ENCODE data around the gene NFATC1.

The NFATC1 gene

DNA sequence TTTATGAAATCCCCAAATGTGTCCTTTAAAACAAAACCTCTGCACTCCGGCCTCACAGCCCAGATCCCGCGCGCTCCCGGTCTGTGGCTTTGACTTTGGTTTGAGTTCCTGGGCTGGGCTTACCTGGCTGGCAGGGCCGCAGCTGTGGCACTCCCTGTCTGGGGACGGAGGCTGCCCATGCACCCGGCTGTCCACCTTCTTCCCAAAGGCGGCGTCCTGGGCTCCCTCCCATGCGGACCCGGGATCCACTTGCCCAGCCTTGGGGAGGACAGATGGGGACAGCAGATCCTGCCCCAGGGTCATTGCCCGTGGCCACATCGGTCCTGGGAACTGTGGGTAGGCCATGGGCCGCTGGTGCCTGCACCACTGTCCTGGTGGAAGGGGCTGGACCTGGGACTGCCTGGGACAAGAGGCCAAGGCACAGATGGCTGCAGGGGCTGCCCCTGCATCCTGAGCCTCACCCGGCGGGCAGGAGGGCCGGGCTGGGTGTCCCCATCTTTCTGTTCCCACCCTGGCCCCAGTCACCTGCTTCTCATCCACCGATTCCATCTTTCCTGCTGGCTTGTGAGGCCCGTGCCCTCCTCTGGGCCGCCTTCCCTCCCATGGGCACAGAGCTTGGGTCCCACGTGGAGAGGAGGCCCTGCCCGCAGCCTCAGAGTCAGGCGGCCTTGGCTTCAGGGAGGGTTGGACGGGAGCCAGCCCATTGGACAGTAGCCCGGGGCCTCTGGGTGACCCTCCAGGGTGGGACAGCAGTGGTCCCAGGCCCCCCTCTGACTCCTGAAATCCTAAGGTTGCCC, 27.7 kb downstream of the NFATC1 start:
- ATAC-seq, result no peak

GRCh38 chr18:79424008-79424565, 28.4 kb downstream of the NFATC1 start:
- DNase-seq (no peak), ATAC-seq (no peak)

More for the DNA sequence above, 27.7 kb downstream of the NFATC1 start:
- no peak for DNase-seq

DNA sequence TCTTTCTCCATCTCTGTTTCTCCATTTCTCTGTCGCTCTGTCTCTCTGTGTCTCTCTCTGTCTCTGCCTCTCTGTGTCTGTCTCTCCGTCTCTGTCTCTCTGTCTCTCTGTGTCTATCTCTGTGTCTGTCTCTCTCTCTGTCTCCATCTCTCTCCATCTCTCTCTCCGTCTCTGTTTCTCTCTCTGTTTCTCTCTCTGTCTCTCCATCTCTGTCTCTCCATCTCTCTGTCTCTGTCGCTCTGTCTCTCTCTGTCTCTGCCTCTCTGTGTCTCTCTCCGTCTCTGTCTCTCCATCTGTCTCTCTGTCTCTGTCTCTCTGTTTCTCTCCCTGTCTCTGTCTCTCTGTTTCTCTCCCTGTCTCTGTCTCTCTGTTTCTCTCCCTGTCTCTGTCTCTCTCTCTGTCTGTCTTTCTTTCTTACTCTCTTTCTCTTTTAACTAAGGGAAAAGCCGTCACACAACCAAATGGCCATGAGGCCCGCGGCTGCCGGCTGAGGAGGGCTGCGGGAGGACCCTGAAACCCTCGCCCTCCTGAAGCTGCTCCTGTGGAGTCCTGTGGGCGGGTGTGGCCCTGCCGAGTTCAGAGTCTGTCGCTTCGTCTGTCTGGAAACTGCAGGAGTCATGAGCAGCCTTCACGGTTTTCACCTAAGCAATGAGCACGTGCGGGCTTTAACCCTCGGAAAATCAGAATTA, 29.3 kb downstream of the NFATC1 start:
- no peak for ATAC-seq
- no peak for DNase-seq

DNA sequence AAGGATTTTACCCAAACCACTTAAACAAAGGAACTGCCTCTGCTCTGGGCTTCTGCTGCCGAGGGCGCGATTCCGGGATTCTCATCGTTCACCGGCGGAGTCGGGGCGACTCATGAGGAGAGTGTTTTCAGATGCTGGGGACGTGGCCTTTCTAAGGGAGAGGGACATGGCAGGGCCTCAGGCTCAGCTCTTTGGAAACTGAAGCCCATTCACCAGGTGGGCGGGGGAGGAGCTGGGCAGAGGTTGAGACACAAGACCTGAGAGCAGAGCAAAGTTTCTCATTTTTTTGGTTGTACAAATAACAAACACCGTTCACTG, 29.8 kb downstream of the NFATC1 start:
- ATAC-seq (no peak), DNase-seq (no peak)

DNA sequence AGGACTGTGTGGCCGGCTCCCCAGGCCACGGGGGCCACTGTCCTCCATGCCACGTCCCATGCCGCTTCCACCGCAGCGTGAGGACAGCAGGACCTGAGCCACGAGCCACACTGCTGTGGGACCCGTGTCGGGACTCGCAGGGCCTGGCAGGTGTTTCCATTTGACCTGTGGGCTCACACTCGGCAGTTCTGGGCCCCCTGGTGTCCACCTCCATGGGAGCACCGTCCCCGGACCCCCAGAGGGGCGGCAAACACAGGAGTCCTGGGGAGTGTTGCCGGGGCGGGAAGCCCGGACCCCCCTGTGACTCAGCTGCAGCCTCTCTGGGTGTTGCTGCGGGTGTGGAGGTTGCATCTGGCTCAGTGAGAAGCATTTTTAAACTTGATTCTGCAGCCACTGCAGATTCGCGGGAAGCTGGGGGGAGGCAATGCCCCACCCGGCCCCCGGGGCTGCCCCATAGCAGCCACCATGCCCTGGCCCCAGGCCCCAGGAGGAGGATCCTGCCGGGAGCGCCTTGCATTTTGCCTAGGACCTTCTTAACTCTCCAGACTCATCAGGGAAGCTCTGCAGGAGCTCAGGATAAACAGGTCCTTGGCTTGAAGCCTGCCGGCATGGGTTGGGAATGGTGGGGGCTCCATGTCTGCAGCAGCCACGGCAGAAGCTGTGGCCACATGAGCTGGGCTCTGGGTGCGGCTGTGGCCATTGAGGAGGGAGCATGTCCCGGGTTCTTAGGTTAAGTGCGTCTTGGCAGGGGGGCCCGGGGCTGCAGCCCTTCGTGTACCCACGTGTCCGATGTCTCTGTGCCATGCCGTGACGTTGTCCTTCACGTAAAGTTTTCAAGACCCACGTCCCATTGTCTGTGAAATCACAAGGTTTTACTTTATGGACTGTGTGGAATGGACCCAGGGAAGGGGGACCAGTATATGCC, 30.9 kb downstream of the NFATC1 start:
- DNase-seq (no peak), ATAC-seq (no peak)

- ATAC-seq (no peak), DNase-seq (no peak)
Measured at GRCh38 chr18:79427368-79428225, 31.9 kb downstream of the NFATC1 start.

DNA sequence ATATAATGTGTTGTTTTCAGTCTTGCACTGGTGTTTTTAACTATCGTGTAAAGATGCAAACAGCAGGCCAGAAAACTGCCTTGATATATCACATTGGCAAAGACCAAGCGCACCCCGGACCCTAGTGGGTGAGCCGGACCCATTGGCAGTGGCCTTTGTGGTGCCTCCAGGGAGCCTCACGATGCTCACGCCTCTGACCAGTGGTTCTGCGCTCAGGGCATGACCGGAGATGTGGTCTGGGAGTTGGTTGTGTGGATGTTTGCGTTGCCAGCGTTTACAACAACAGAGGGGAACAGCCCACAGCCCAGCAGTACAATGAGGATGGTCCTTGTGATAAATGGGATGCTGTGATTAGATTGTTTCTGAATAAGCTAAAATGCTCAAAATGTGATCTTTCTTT, 32.6 kb downstream of the NFATC1 start:
- DNase-seq (no peak), ATAC-seq (no peak)

DNA sequence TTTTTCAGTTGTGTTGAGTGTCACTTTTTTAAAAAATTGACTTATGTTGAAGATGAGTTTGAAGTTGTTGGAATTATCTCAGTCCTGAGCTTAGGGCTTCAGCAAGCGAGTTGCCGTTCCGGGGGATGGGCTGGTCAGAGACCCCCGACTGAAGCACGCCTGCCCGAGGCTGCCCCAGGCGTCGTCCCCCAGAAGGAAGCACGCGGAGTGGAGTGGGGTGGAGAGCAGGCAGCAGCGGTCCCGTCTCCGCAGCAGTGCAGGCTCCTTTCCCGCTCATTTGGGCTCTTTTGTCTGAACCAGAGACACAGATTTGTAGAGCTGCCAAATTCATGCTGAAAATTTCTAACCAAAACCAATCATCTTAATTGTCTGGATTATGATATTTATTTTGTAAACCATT, 33.7 kb downstream of the NFATC1 start:
- DNase-seq, result no peak

GRCh38 chr18:79429785-79430281, 34.1 kb downstream of the NFATC1 start:
- no peak for ATAC-seq
- no peak for DNase-seq

More for the DNA sequence above, 33.7 kb downstream of the NFATC1 start:
- ATAC-seq, result no peak

DNA sequence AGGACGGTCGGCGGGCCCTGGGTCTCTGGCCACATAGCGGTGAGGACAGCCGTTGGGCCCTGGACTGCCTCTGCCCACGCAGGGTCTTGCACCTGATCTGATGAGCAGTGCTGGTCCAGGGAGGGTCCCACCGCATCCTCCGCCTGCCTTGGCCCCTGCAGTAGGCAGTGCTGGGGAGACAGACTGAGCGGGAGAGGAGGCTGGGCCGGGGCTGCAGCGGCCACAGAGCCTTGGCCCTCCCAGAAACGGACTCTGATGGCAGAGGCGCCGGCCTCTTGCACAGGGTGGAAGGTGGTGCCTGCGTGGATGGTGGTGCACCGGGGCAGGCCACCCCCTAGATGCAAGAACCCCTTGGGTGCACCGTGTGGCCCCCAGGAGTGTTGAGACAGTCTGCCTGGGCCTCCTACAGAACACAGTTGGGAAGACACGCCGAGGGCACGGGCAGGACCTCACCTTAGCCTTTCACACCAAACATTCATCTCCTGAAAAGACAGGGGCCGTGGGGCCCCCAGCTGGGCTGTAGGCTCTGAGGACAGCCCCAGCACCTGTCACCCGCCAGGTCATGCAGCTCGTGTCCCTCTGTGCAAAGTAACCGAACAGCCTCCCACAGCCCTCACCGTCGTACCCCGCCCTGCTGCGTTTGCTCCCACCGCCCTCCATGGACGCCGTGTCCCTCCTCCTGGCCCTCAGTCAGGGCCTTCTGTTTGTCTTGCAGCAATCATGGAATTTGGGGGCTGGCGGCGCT, 36.8 kb downstream of the NFATC1 start:
- DNase-seq (no peak), ATAC-seq (no peak)

GRCh38 chr18:79433431-79433830, 37.7 kb downstream of the NFATC1 start:
- DNase-seq, result no peak
- ATAC-seq, result no peak

- ATAC-seq, result no peak
- DNase-seq, result no peak
Measured at GRCh38 chr18:79434607-79435401, 39.1 kb downstream of the NFATC1 start.

- ATAC-seq (no peak), DNase-seq (no peak)
Measured at GRCh38 chr18:79436556-79437275, 41.0 kb downstream of the NFATC1 start.

DNA sequence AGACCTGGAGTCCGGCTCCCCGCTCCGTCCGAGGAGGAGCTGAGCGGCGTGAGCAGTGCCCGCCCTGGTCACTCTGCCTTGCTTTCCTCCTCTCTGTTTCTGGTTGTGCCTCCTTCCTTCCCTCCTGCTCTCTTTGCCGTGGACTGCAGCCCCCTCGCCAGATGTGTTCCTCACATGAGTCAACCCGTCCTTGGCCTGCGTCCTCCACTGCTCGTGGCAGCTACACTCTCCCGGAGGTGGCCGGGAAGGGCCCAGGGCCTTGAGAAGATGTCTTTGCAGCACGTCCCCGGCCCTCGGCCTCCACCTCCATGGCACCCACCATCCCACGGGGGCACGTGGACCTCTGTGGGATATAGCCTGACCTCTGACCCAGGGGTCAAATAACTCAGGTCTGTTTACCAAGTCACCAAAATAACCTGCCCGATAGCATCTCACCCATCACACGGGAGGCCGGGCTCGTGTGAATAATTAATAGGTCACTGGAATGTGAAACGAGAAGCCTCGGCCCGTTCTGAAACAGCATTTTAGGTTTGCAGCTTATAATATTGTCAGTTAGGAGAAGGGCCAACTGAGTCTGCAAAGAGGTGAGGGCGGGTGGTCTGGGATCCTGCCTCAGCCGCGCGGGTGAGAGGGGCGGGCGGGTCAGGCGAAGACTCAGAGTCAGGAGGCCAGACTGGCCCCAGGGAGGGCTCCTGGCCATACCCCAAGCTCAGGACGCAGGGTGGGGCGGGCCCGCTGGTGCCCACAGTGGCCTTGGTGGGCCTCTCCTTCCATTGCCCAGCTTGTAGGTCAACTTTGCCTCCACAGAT, 42.6 kb downstream of the NFATC1 start:
- ATAC-seq (no peak), DNase-seq (no peak)

GRCh38 chr18:79438898-79439627, 43.3 kb downstream of the NFATC1 start:
- ATAC-seq (no peak), DNase-seq (peak; percentile 42)

- ATAC-seq, result no peak
- DNase-seq, result no peak
Measured at GRCh38 chr18:79439628-79440023, 43.9 kb downstream of the NFATC1 start.

- ATAC-seq, result no peak
- DNase-seq, result no peak
Measured at GRCh38 chr18:79440316-79441110, 44.8 kb downstream of the NFATC1 start.

Data from stimulated activated naive CD8-positive, alpha-beta T cell treated with anti-CD3 and anti-CD28 coated beads, Interleukin-15, Interleukin-2, amounts not matched to agents 100 U/mL and 50 U/mL, for 24 hours (primary cell).